A549 treated with Hydrocortisone at 1 μM for 4 hours (cell line): ENCODE measurements around the gene TEDC2. TPM values are rescaled to one million over a fixed set of nuclear protein-coding genes. Genes with fewer than 3 reads are reported as not detected.

Experiments used
- total RNA-seq: library from RNA; stranded (reverse); fragments of 200-300 nt; extraction: Qiagen RNA extraction; gene quantifications from 5 replicates; pipeline ENCODE4 v1.2.3, GENCODE V29; 2022

TEDC2 gene, protein sequence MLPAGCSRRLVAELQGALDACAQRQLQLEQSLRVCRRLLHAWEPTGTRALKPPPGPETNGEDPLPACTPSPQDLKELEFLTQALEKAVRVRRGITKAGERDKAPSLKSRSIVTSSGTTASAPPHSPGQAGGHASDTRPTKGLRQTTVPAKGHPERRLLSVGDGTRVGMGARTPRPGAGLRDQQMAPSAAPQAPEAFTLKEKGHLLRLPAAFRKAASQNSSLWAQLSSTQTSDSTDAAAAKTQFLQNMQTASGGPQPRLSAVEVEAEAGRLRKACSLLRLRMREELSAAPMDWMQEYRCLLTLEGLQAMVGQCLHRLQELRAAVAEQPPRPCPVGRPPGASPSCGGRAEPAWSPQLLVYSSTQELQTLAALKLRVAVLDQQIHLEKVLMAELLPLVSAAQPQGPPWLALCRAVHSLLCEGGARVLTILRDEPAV
- total RNA-seq = 15.5 to 22.0 TPM (median 19.2 TPM) in 5 replicates

DNA sequence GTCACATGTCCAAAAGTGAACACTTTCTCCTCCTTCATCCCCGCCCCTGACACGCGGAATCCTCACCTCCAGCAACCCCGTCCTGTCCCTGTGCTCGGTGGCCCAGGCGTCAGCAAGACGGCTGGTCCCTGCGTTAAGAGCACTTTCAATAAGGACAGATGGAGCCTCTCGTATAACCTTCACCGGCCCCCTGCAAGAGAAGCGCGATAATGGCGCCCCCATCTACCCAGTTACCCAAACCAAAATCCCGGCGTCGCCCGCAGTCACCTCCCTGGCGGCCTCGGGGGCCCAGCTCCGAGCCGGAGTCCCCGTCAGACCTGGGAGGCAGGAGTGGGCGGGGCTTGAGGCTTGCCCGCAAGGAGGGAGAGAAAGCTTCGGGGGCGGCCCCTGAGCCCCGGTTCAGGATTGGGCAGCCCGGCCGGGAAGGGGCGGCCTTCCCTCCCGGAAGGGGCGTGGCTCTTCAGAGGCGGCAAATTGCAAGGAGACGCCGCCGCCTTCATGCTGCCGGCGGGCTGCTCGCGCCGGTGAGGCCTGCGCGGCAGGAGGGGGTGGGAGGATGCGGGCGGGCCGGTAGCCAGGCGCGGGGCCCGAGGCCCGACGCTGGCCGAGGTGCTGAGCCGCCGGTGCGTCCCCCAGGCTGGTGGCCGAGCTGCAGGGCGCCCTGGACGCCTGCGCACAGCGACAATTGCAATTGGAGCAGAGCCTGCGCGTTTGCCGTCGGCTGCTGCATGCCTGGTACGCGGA, at the start of gene TEDC2:
Gene TEDC2, plus strand, starts transcription at position 463 of the 744 bp plus-strand sequence. Its CDS starts 36 bp downstream, at position 499.

DNA sequence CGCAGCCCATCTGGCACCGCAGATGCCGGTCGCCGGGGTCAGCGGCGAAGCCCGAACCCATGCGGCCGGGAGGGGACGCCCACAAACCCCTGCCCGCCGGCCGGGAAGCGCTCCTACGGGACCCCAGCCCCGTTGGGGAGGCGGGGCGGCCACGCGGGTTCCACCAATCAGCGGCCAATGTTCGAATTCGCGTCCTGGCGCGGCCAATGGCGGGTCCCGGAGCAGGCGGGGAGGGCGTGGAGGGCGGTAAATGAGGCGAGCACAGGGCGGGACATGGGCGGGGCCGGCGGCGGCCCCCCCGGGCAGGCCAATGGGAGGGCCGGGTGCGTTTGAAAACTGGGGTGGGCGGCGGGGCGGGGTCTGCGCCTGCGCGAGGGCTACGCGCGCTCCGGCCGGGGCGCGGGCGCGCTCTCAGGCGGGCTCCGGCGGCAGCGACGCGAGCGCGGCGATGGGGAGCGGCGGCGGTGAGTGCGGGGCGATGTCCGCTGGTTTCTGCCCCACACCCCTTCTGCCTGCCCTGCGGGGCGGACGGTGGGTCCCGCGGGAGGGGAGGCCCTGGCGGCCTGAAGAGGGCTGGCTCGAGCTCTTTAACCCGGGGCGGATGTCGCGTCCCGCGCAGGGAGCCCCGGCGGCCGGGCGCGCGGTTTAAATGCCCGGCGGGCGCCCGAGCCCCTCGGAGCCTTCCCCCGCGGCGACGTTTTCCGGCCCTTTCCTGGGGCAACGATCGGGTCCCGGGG, 30.7 kb upstream of the TEDC2 start, which contains the start of gene CCNF:
Gene CCNF, plus strand, starts transcription at position 414 of the 737 bp plus-strand sequence. Its CDS starts 35 bp downstream, at position 449.

DNA sequence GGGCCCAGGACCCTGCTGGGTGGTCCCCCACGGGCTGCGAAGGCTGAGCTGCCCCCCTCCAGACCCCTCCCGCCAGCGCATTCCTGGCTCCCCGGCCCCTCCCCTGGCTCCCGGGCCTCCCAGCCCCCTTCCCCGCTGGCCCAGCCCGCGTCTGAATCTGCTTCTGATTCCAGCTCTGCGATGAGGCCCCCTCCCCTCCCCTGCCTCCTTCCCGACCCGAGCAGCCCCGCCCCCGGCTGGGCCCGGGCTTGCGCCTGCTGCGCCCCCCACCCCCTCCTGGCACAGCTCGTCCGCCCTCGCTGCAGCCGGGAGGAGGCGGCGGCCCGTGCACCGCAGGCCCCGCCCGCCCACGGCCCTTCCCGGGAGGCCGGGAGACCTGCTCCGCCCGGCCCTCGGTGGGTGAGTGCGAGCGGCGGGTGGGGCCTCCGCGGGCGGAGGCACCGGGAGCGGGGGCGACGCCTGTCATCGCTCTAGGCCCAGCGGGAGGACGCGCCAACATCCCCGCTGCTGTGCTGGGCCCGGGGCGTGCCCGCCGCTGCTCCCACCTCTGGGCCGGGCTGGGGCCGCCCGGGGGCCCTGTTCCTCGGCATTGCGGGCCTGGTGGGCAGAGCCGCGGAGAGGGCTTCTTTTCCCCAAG, 11.2 kb downstream of the TEDC2 start, which contains the start of gene NTN3:
Gene NTN3, plus strand, starts transcription at position 282 of the 637 bp plus-strand sequence. CDS start 405 bp downstream, outside the sequence.

DNA sequence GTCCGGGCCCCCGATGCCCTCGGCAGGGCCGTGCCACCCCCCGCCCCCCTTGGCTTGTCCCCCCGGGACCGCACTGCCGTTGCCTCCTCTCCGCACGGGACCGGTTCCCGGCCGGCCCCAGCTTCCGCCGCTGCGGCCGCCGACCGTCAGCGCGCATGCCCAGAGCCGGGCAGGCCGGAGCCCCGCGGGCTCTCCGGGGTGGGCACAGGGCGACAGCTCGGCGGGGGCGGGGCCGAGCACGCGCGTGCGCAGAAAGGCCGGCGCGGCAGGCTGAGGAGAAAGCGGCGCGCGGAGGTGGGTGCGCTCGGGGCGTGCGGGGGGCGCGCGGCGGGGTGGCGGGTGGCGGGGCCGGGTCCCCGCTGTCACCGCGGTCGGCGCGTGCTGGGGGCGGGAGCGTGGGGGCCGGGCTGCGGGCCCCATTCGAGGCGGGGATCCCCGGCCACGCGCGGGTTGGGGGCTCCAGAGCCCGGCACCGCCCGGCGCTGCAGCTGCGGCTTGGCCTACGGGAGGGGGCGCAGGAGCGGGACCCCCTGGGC, 15.0 kb downstream of the TEDC2 start, which contains the start of gene TBC1D24:
Gene TBC1D24, plus strand, starts transcription at position 251 of the 536 bp plus-strand sequence. CDS start 21,022 bp downstream, outside the sequence.

DNA sequence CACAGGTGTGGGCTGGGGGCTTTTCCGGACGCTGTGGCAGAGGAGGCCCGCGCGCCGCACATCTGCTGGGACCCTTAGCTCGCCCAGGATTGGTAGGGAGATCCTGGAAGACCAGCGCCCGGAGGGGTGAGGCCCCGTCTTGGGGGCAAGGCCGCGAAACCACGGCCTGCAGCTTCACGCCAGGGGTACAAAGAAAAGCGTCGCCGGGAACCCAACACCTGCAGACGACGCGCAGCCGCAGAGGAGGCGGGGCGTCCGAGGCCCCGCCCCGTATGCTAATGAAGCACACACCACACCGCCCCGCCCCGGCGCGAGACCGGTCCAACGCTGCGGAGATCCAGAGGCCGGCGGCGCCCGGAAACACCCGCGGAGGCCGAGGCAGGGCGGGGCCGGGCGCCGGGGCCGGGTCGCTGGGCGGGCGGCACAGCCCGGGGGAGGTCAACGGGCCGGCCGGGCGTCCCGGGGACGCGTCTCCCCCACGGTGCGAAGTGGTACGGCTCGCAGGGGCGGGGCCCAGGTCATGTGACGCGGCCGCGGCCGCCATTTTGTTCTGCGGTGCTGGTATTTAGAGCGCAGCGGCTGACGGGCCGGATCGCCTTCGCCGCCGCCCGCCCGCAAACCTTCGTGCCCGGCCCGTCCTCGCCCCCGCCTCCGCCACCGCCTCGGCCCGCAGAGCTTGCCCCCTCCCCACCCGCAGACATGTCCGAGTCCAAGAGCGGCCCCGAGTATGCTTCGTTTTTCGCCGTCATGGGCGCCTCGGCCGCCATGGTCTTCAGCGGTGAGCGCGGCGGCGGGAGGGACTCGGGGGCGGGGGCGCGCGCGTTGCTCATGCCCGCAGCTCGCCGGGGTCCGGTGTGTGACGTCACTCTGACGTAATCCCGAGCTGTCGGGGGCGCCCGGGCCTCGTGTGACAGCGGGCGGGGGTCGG, 53.8 kb downstream of the TEDC2 start, which contains the start of gene ATP6V0C:
Gene ATP6V0C, plus strand, starts transcription at position 548 of the 928 bp plus-strand sequence. Its CDS starts 152 bp downstream, at position 700.

Other genes with a start within 250 kb of the TEDC2 start
- gene BRICD5, start 249.2 kb upstream of the TEDC2 start, total RNA-seq = 3.7 to 4.9 TPM (median 4.6 TPM) in 5 replicates
- gene PGP, start 245.3 kb upstream of the TEDC2 start, total RNA-seq = 14.8 to 33.1 TPM (median 32.4 TPM) in 5 replicates
- gene E4F1, start 236.5 kb upstream of the TEDC2 start, total RNA-seq = 19.8 to 26.0 TPM (median 22.9 TPM) in 5 replicates
- gene DNASE1L2, start 223.7 kb upstream of the TEDC2 start, total RNA-seq = 0.48 to 1.4 TPM (median 1.2 TPM) in 5 replicates
- gene ECI1, start 208.5 kb upstream of the TEDC2 start, total RNA-seq = 48.0 to 92.1 TPM (median 87.9 TPM) in 5 replicates
- 251 to 287 TPM (median 263 TPM) in 5 replicates for gene RNPS1, start 192.0 kb upstream of the TEDC2 start, total RNA-seq
- gene ABCA3, start 119.4 kb upstream of the TEDC2 start, total RNA-seq = 15.5 to 21.7 TPM (median 21.3 TPM) in 5 replicates
- gene CCNF, start 30.7 kb upstream of the TEDC2 start, total RNA-seq = 21.1 to 24.3 TPM (median 22.8 TPM) in 5 replicates
- 0.05 to 0.06 TPM in 2 of 5 replicates, not detected in the others for gene NTN3, start 11.2 kb downstream of the TEDC2 start, total RNA-seq
- 5.6 to 8.0 TPM (median 6.8 TPM) in 5 replicates for gene TBC1D24, start 15.0 kb downstream of the TEDC2 start, total RNA-seq
- 136 to 285 TPM (median 252 TPM) in 5 replicates for gene ATP6V0C, start 53.8 kb downstream of the TEDC2 start, total RNA-seq
- 16.4 to 25.7 TPM (median 23.7 TPM) in 5 replicates for gene AMDHD2, start 60.3 kb downstream of the TEDC2 start, total RNA-seq
- not detected in 5 replicates for gene CEMP1, start 71.3 kb downstream of the TEDC2 start, total RNA-seq
- 19.4 to 30.2 TPM (median 23.3 TPM) in 5 replicates for gene PDPK1, start 77.9 kb downstream of the TEDC2 start, total RNA-seq
- 38.0 to 43.5 TPM (median 41.8 TPM) in 5 replicates for gene KCTD5, start 222.4 kb downstream of the TEDC2 start, total RNA-seq